ENCODE results near the gene RAB7B.
"Not testable (repeated sequence)": the region's sequence is repeated elsewhere in the genome, so short reads cannot be mapped to it uniquely, and the experiment has no call there.

RAB7B gene

GRCh38 chr1:205998457-205999241 is 4.5 kb downstream of the RAB7B start:
- in situ Hi-C loops (cut with HindIII; ENCODE audit: low sequenced_read_pairs) = no loop called here

- in situ Hi-C loops (cut with HindIII; ENCODE audit: low sequenced_read_pairs) = not testable (repeated sequence)
Measured at GRCh38 chr1:205996641-205997040, 6.6 kb downstream of the RAB7B start.

GRCh38 chr1:205994346-205994745 is 8.8 kb downstream of the RAB7B start:
- in situ Hi-C loops (cut with HindIII; ENCODE audit: low sequenced_read_pairs) = no loop called here

- in situ Hi-C loops (cut with HindIII; ENCODE audit: low sequenced_read_pairs) = no loop called here
Measured at GRCh38 chr1:205993068-205993467, 10.1 kb downstream of the RAB7B start.

- in situ Hi-C loops (cut with HindIII; ENCODE audit: low sequenced_read_pairs) = no loop called here
Measured at GRCh38 chr1:205992218-205992882, 10.8 kb downstream of the RAB7B start.

- in situ Hi-C loops (cut with HindIII; ENCODE audit: low sequenced_read_pairs) = no loop called here
Measured at GRCh38 chr1:205991237-205991636, 12.0 kb downstream of the RAB7B start.

- in situ Hi-C loops (cut with HindIII; ENCODE audit: low sequenced_read_pairs) = no loop called here
Measured at GRCh38 chr1:205990226-205990625, 13.0 kb downstream of the RAB7B start.

- in situ Hi-C loops (cut with HindIII; ENCODE audit: low sequenced_read_pairs) = no loop called here
Measured at GRCh38 chr1:205989786-205990185, 13.4 kb downstream of the RAB7B start.

GRCh38 chr1:205988585-205988995 is 14.6 kb downstream of the RAB7B start:
- in situ Hi-C loops (cut with HindIII; ENCODE audit: low sequenced_read_pairs) = no loop called here

- in situ Hi-C loops (cut with HindIII; ENCODE audit: low sequenced_read_pairs) = no loop called here
Measured at GRCh38 chr1:205986861-205987260, 16.3 kb downstream of the RAB7B start.

GRCh38 chr1:205986292-205986691 is 16.9 kb downstream of the RAB7B start:
- in situ Hi-C loops (cut with HindIII; ENCODE audit: low sequenced_read_pairs) = no loop called here

GRCh38 chr1:205985330-205986005 is 17.7 kb downstream of the RAB7B start:
- in situ Hi-C loops (cut with HindIII; ENCODE audit: low sequenced_read_pairs) = no loop called here

- in situ Hi-C loops (cut with HindIII; ENCODE audit: low sequenced_read_pairs) = no loop called here
Measured at GRCh38 chr1:205983925-205984725, 19.1 kb downstream of the RAB7B start.

GRCh38 chr1:205981257-205981656 is 21.9 kb downstream of the RAB7B start:
- in situ Hi-C loops (cut with HindIII; ENCODE audit: low sequenced_read_pairs) = no loop called here

GRCh38 chr1:205980237-205980870 is 22.8 kb downstream of the RAB7B start:
- in situ Hi-C loops (cut with HindIII; ENCODE audit: low sequenced_read_pairs) = no loop called here

- in situ Hi-C loops (cut with HindIII; ENCODE audit: low sequenced_read_pairs) = loop anchor here (5.0 kb wide), 3 partner anchors 57 to 192 kb away; no protein-coding TSS in a partner anchor
Measured at GRCh38 chr1:205979301-205979700, 23.9 kb downstream of the RAB7B start.

GRCh38 chr1:205978676-205979075 is 24.5 kb downstream of the RAB7B start:
- in situ Hi-C loops (cut with HindIII; ENCODE audit: low sequenced_read_pairs) = loop anchor here (5.0 kb wide), 3 partner anchors 56 to 191 kb away; no protein-coding TSS in a partner anchor

- in situ Hi-C loops (cut with HindIII; ENCODE audit: low sequenced_read_pairs) = loop anchor here (5.0 kb wide), 3 partner anchors 55 to 190 kb away; no protein-coding TSS in a partner anchor
Measured at GRCh38 chr1:205977402-205978014, 25.7 kb downstream of the RAB7B start.

GRCh38 chr1:205976708-205977401 is 26.3 kb downstream of the RAB7B start:
- in situ Hi-C loops (cut with HindIII; ENCODE audit: low sequenced_read_pairs) = loop anchor here (5.0 kb wide), 3 partner anchors 55 to 190 kb away; no protein-coding TSS in a partner anchor

All from endothelial cell of hepatic sinusoid (primary cell).